Fibroblast of skin of right quadriceps (primary cell): ENCODE results near the gene SIX5.
"Not testable (repeated sequence)": the region's sequence is repeated elsewhere in the genome, so short reads cannot be mapped to it uniquely, and the experiment has no call there.

Experiments used
- DNase-seq: peaks from one replicate; pipeline ENCODE4 v3.0.0-alpha.2; 2013

Gene SIX5

GRCh38 chr19:45752639-45753038 is 16.4 kb downstream of the SIX5 start:
- no peak for DNase-seq

GRCh38 chr19:45751483-45751882 is 17.6 kb downstream of the SIX5 start:
- not testable (repeated sequence) for DNase-seq

GRCh38 chr19:45747513-45747912 is 21.5 kb downstream of the SIX5 start:
- no peak for DNase-seq

DNA sequence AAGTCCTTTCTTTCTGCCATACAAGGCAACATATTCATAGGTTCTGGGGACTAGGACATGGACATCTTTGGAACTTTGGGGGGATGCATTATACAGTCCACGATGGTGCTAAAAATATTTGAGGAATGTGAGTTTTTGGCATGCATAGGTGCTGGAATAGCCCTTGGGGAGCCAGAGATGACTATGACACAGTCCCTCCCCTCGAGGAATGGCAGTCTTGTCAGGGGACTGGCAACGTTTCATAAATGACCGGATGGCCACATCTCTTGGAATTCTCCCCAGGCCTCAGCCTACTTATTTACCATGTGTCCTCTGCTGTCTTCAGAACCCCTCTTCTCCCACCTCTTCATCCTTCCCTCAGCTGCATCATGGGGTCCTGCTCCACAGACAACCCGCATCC is 22.2 kb downstream of the SIX5 start:
- no peak for DNase-seq

GRCh38 chr19:45745606-45746005 is 23.4 kb downstream of the SIX5 start:
- no peak for DNase-seq

- no peak for DNase-seq
Measured at GRCh38 chr19:45742969-45743368, 26.1 kb downstream of the SIX5 start.

DNA sequence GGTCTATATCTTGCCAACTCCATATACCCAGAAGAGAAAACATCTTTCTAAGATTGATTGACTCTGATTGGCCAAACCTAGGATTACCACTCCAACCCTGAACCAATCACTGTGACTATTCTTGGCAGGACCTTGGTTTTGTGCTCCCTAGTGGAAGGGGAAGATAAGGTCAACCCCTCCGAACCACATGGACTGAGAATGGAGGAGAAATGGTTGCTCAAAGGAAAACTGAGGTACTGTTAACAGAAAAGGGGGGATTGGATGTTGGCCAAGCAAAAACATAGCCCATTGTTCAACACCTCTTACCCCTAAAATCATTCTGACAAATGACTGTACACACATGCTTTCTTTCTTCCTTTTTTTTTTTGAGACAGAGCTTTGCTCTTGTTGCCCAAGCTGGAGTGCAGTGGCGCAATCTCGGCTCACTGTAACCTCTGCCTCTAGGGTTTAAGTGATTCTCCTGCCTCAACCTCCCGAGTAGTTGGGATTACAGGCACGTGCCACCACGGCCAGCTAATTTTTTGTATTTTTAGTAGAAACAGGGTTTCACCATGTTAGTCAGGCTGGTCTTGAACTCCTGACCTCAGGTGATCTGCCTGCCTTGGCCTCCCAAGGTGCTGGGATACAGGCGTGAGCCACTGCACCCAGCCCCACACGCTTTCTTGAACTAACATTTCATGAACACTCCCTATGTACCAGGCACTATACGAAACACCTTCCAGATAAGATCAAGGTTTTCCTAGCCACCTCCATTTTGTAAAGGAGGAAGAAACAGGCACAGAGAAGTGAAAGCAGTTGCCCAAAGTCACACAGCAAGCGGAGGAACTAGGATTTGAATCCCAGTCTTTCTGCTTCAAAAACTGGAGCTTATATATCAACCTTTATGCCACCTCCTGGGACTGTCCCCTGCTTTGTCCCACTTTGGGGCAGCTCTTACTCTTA is 29.3 kb downstream of the SIX5 start:
- no peak for DNase-seq

DNA sequence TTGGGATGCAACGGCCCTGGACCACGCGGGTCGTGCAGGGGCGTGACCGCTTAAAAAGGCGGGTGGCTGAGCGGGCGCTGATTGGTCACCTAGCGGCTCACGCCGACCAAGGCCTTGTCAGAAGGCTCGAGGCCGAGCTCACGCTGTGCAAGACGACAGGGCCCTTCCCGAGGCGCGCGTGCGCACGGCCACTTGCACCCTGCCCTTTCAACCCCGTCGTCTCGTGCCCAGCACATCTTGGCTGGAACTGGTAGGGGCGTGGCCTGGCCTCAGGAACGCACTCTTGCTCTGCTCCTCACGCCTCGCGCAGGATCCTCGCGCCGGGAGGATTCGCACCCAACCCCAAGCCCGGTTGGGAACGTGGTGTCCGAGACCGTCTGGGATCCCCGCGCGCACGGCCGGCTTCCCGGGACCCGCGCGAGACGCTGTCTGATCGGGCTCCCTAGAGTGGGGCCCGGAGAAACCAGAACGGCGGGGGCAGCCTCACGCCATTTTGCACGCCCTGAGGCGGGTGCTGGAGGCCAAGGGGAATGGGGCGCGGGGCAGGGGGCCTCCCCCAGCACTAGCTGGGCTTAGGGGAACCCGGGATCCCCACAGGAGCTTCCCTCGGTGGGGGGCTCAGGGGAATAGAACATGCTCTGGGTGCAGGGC is 35.8 kb downstream of the SIX5 start, which contains the start of gene MEIOSIN:
Gene MEIOSIN, plus strand, starts transcription at position 280 of the 651 bp plus-strand sequence. CDS start 1,938 bp downstream, outside the sequence.
- DNase-seq, result no peak

- peak; percentile 99 for DNase-seq
Measured at GRCh38 chr19:45730368-45731288, 38.4 kb downstream of the SIX5 start, which contains the start of gene FBXO46. FBXO46 (minus strand) TSS chr19:45730896; CDS start chr19:45713495, 17,401 bp downstream.

GRCh38 chr19:45729800-45730290 is 39.2 kb downstream of the SIX5 start:
- no peak for DNase-seq

GRCh38 chr19:45728683-45729082 is 40.4 kb downstream of the SIX5 start:
- not testable (repeated sequence) for DNase-seq

DNA sequence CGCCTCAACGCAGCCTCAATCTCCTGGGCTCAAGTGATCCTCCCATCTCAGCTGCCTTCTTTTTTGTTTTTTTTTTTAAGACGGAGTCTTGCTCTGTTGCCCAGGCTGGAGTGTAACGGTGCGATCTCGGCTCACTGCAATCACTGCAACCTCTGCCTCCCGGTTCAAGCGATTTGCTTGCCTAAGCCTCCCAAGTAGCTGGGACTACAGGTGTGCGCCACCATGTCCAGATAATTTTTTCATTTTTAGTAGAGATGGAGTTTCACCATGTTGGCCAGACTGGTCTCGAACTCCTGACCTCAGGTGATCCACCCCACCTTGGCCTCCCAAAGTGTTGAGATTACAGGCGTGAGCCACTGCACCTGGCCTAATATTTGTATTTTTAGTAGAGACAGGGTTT is 49.0 kb downstream of the SIX5 start:
- DNase-seq, result not testable (repeated sequence)

DNA sequence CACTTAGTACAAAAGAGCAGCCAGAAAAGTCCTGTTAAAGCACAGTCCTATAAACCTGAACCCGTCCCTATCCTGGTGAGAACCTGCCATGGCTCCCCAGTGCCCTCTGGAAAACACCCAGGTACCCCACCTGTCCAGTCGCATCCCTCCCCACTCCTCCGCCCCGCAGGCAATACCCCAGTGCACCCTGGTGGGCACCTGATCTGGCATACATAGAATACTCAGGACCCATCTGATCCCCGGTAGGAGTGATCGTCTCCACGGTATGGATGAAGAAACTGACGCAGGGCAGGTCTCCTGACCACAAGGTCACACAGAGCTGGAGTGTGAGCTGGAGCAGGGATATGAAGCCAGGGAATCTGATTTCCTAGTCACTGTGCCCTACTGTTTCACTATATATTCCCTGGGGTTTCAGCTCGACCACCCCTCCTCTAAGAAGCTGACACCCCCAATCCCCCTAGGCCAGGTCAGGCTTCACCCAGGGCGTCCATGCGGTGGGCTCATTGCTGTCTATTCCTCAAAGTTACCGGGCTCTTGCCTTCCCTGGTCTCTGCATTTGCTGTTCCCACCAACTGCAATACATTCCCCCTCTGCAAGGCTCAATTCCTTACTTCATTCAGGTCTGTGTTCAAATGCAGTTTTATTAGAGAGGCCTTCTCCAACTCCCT is 50.9 kb downstream of the SIX5 start:
- no peak for DNase-seq

DNA sequence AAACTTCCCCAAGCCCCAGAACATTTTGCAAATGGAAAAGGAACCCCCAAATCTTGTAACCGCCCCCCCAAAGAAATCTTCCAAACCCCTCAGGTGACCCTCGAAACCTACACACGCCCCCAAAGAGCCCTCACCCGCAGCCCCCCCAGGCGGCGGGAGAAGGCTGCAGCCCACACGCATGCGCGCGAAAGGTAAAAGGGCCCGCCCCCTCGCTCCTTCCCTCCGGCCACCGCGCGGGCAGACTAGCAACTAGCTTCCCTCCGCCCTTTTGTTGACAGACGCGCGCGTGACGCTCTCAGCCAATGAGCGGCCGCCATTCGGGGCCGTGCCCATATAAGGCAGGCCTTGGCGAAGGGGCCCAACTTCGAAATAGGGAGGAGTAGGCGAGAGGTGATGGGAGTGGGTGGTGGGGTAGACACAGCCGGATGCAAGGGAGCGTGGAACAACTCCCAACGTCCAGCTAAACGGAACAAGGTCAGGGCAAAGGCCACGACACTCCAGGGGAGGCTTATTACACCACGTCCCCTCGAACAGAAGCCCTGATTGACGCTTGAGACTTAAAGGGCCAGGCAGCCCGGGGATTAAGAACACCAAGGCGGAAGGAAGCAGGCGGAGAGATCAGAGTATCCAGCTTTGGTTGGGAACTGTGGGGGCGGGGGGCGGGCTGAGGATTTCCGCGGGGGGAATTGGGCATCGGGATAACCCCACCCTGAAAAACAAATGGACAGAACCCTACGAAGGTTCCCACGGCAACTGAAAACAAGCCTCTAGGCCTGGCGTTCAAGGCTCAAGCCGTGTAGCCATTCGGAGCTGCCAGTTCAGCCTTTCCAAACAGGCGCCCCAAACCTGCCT is 51.7 kb downstream of the SIX5 start:
- peak; percentile 99 for DNase-seq

GRCh38 chr19:45716359-45717130 is 52.5 kb downstream of the SIX5 start:
- DNase-seq, result peak; percentile 35

DNA sequence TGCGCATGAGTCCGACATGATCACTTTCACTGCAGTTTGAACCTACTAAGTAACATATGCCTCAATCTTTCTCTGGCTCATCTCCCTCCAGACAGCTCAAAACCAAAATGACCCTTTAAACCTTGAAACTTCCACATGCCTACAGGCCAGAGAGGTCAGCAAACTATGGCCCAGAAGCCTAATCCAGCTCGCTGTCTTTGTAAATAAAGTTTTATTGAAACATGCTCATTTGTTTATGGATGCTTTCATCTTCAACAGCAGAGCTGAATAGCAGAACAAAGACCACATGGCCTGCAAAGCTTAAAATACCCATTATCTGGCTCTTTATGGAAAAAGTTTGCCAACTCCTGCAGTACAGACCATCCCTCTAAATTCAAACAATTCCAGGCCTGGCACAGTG is 53.9 kb downstream of the SIX5 start:
- DNase-seq, result no peak
